Putamen (tissue), 1 donor: ENCODE data around the gene DNAH3.
"Not testable (repeated sequence)": the region's sequence is repeated elsewhere in the genome, so short reads cannot be mapped to it uniquely, and the experiment has no call there.

ENCODE experiments used
- DNase-seq: peaks from one replicate; pipeline ENCODE4 v3.0.0-alpha.2; 2016; ENCODE audit warnings: low spot score

Gene DNAH3

GRCh38 chr16:20939611-20940010, 211.0 kb downstream of the DNAH3 start:
- no peak for DNase-seq

DNA sequence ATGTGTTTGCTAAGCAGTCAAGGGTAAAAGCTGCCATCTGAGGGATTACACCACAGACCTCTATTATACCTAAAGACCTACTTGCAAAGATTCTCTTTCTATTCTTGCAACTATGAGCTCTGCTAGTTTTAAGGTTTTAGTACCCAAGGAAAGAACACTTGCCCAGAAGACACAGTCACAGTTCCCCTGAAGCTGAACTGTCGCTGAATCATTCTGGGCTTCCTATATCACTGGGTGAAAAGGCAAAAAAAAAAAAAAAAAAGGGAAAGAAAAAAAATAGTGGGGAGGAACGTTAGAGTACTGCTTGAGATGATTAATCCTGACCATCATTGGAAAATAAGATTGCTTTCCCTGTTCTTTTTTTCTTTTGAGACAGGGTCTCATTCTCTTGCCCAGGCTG, 212.2 kb downstream of the DNAH3 start:
- no peak for DNase-seq

DNA sequence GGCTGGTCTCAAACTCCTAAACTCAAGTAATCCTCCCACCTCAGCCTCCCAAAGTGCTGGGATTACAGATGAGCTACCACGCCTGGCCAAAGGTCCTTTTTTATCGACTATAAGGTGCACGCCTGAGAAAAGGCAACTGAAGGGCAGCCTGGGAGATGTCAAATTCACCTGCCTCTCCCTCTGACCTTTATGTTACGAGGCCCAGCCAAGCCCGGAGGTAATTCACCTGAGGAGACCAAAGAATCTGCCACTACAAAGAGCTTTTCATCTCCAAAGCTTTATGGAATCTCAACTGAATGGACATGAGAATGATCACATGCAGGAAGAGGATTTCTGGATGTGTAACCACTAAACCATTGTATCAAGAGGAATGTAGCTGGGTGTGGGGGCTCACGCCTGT, 212.9 kb downstream of the DNAH3 start:
- DNase-seq: no peak

DNA sequence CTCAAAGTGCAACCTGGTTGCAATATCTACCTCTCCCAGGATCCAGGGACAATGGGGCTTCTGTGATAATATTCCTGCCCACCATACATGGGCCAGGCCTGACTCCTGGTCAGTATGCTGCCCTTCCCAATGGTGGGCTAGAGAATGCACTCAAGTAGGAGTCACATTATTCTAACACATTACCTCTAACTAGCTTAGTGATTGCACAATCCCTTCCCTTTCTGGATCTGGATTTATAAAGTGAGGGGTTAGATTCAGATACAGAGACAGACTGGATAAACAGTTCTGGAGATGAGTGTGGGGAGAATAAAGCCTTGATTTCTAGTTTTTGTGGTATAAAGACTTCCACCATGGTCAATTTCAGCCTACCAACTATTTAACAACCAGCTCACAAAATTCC, 217.1 kb downstream of the DNAH3 start:
- no peak for DNase-seq

- no peak for DNase-seq
Measured at GRCh38 chr16:20931066-20931600, 219.5 kb downstream of the DNAH3 start.

GRCh38 chr16:20930365-20930690, 220.3 kb downstream of the DNAH3 start:
- no peak for DNase-seq

- DNase-seq: not testable (repeated sequence)
Measured at GRCh38 chr16:20929676-20930364, 220.8 kb downstream of the DNAH3 start.

GRCh38 chr16:20928774-20929411, 221.8 kb downstream of the DNAH3 start:
- DNase-seq: no peak

GRCh38 chr16:20925751-20926150, 224.9 kb downstream of the DNAH3 start:
- no peak for DNase-seq

GRCh38 chr16:20923876-20924275, 226.8 kb downstream of the DNAH3 start:
- DNase-seq: no peak

- no peak for DNase-seq
Measured at GRCh38 chr16:20920799-20921198, 229.8 kb downstream of the DNAH3 start.

- DNase-seq: no peak
Measured at GRCh38 chr16:20920091-20920490, 230.6 kb downstream of the DNAH3 start.

DNA sequence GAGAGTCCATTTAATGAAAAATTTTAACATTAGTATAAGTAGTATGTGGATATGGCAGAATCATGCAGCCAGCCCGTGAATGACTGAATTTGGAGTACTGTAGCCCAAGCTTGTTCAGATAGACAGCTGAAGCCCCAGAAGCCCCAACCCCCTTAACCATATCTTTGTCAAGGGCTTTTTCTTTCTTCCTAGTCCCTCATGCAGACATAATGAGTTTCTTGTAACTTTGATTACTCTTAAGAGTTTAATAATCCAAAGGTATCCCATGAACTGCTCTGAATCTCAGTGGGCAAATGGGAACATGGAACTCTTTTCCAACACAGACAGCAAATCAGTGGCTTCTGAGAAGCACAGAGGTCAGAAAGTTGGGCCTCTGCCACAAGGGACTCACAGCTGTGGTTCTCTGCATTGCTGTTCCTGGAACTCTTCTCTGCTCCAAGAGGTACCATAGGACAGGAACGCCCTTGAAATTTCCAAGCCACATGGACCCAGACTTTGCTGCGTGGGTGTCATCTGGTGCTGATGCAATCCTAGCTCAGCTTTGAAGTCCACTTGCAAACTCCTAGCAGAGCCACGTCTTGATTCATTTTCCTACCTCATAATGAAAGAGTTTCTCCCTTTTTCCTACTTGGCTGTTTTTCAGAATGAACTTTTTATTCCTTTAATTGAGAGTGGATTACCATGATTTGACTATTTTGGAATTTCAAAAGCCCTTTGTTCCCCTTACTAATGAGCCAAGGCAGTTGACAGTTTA, 232.0 kb downstream of the DNAH3 start:
- no peak for DNase-seq

DNA sequence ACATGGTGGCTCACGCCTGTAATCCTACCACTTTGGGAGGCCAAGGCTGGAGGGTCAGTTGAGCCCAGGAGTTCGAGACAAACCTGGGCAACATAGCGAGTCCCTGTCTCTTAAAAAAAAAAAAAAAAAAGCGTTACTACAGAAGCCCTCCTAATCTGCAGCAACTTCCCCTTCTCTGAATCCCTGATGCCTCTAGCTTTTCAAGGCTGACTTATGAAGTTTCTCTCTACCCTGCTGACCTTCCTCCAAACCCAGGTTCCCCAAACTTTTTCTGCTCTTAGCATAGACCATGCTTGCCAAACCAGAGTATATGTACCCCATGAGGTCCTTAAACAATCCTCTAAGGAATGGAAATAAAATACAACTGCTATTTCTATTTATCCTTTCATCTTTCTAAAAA, 233.7 kb downstream of the DNAH3 start:
- DNase-seq: no peak

DNA sequence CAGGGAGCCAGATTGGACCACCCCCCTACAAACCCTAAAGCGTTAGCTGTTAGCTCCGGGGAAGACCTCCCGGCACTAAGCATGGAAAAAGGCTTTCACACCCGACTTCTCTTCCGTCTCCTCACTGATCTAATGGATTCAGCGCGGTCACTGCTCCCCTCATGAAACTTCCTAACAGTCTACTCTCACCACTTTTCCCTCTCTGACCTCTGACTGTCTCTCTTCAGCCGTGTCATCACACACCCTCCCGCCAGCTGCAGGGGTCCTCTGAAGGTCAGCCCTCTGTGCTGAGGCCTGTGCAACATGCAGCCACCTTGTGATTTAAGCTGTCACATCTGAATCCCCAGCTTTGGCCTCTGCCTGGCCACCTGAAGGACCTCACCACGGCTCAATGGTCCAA, 234.4 kb downstream of the DNAH3 start:
- no peak for DNase-seq

- DNase-seq: no peak
Measured at GRCh38 chr16:20911361-20911760, 239.3 kb downstream of the DNAH3 start.

DNA sequence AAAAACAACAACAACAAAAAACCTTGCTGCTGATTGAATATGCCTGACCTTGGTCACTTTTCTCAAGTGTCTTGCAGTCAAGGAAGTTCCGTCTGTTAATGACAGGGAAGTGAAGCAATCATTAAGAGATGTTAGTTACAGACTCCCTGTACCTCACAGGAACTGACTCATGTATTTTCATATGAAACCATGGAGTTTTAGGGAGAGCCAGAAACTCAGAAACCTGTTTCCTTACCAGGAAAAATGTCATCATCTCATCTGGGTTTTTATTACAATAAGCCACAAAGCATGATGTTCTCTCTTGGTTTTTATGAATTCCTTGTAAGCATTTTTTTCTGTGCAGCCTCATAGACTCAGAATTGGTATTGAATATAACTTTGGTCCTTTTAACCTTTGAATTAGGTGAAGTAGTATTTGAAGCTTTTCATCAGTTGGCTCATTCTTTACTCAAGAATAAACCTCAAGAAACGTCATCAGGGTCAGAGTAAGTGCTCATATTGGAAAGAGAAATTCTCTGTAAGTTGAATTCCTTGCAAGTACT, 239.8 kb downstream of the DNAH3 start:
- DNase-seq: no peak

DNA sequence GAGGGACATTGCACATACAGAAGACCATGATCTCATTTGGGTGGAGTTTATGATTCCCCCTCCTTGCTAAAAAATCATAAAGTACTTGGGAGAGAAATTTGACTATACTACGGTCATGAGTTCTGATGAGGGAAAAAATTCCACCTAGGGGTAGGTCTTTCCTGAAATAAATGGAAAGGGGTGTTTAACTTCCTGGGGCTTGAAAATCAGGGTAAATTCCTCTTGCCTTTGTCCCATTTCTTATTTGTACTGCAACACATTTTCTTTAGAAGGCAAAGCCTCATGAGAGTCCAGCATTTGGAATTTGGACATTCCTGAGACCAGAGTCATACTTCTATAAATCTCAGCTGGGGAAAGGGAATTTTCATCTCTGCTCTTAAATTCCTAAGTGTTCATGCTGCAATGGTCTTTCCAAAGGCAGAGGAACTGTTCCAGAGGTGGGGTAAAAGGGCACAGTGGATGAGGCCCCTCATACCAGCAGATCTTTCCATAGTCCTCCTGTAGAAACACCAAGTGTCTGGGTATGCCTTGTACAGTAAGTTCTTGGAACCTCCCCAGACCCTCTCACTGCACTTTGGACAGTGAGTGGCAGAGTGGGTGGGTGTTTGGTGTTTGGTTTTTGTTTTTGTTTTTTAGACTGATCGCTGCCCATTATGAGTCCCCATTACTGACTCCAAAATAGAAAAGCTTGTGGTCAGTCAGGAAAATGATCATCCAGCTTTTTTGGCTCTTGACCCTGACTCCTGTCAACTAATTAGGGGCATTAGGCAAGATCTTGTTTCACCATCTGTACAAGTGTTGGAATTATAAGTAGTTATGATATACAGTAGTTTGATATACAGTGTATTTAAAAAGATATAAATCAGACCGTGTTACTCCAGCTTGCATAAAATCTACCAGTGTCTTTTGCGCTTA, 244.0 kb downstream of the DNAH3 start:
- DNase-seq: no peak

GRCh38 chr16:20905576-20905975, 245.1 kb downstream of the DNAH3 start:
- DNase-seq: no peak

DNA sequence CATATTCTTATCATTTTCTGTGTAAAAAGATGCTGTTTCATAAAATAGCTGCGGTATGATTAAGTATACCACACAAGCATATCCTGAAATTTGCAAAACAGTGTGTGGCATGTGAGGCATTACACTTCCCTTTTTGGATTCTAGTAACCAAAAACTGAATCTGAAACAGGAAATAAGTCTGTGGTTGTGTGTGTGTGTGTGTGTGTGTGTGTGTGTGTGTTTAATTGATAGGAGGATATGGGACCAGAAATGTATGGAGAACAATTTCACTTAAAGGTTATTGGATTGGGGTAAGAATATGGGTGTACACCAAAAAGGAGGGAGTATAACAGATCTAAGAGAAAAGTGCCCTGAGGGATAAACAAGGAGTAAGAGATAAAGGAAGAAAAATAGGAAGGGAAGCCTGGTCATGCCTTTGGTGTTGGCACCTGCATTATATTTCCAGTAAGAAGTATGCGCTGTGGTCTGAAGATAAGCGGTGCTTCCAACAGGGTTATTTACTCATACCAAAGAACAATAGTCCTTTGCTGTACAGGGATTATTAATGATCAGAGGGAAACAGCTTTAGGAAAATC, 246.1 kb downstream of the DNAH3 start:
- DNase-seq: no peak

DNA sequence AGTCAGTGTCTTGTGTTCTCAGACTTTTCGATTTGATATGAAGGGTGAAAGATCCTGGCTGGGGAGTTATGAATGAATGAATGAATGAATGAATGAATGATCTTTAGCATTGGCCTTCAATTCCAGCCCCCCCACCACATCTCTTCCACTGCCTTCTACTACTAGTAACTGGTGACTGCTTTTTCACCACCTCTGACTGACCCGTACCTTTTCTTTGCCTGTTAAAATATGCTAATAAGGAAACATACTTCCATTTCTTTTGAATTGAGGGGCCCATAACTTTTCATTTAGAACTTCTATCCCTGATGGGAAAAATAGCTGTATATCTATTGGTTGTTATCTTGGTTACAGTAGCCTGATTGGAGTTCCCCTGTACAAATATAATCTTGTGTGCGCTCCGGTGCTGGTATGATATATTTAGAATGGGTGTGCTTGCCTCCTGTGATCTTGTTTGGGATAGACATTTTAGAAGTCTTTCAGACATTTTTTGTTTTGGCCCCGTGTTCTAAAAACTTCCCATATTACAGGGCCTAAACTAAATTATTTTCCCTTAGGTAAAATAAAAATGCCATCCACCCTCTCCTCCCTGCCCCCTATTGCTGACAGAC, 246.6 kb downstream of the DNAH3 start:
- no peak for DNase-seq
